Left ventricle myocardium inferior (tissue), 1 donor: ENCODE measurements around the gene GPC6. TPM values are rescaled to one million over a fixed set of nuclear protein-coding genes. Genes with fewer than 3 reads are reported as not detected.

Source experiments
- DNase-seq: peaks from one replicate; pipeline ENCODE4 v3.0.0-alpha.2; 2020
- H3K27ac ChIP-seq: fragments of 200-600 bp; replicated peaks from 2 replicates; pipeline ENCODE4 v1.8.0; 2021
- H3K27me3 ChIP-seq: fragments of 200-600 bp; 2 replicates; pipeline ENCODE4 v1.8.0; 2021; ENCODE audit warnings: low read depth
- H3K36me3 ChIP-seq: fragments of 200-600 bp; 2 replicates; pipeline ENCODE4 v1.8.0; 2021
- H3K4me1 ChIP-seq: fragments of 200-600 bp; 2 replicates; pipeline ENCODE4 v1.8.0; 2021
- H3K4me3 ChIP-seq: fragments of 200-600 bp; 2 replicates; pipeline ENCODE4 v1.8.0; 2021; ENCODE audit warnings: mild to moderate bottlenecking, moderate library complexity
- H3K9me3 ChIP-seq: fragments of 200-600 bp; replicated peaks from 2 replicates; pipeline ENCODE4 v1.8.0; 2021
- intact Hi-C: fragments of 100-400 bp; cut with micrococcal nuclease; formaldehyde crosslinking; loops from one replicate; pipeline ENCODE4 v1.11.0; 2022
- total RNA-seq: library from RNA; stranded (reverse); fragmentation: NEBNext Ultra II Directional; extraction: Animal tissue kit (Norgen Biotek cat#: 25700); gene quantifications from one replicate; pipeline ENCODE4 v1.2.1, GENCODE V29; 2021
- TF ChIP-seq, protein P1 (sequence below): fragments of 200-600 bp; IDR thresholded peaks from 2 replicates; pipeline ENCODE4 v1.8.0; 2021; ENCODE audit warnings: antibody characterized with exemption, mild to moderate bottlenecking, borderline replicate concordance
- donor health status: DM: no; HTN: yes; CAD: no; lungs with severe emphysema.

Gene GPC6
- total RNA-seq, 1 donor from 2014 or later, result 1.8 TPM

DNA sequence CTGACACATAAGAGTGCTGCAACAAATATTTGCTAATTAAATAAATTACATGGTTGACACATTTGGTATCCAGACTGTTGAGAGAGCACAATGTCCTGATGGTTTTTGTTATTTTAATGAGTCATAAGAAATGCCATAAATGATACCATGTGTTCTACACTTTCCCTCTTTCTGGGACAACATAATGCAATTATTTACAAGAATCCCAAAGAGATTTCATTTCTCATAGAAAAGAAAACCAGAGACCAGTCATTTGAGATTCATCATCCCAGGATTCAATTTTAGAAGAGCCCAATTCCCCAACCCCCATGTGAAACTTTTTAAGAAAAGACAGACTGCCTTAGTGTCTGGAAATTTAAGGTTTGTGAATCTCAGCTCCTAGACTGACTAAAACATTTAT lies 853.3 kb downstream of the GPC6 start:
- intact Hi-C loops, result no loop called here
- Histone ChIP-seq H3K36me3 (no peaks in the 10 kb centered on the region), H3K27me3 (no peaks in the 10 kb centered on the region), H3K9me3 (peaks cover 11% of the 10 kb centered on the region), H3K4me1 (no peaks in the 10 kb centered on the region), H3K27ac (no peak overlapping the region), H3K4me3 (no peak overlapping the region)
- TF ChIP-seq, protein P1, sequence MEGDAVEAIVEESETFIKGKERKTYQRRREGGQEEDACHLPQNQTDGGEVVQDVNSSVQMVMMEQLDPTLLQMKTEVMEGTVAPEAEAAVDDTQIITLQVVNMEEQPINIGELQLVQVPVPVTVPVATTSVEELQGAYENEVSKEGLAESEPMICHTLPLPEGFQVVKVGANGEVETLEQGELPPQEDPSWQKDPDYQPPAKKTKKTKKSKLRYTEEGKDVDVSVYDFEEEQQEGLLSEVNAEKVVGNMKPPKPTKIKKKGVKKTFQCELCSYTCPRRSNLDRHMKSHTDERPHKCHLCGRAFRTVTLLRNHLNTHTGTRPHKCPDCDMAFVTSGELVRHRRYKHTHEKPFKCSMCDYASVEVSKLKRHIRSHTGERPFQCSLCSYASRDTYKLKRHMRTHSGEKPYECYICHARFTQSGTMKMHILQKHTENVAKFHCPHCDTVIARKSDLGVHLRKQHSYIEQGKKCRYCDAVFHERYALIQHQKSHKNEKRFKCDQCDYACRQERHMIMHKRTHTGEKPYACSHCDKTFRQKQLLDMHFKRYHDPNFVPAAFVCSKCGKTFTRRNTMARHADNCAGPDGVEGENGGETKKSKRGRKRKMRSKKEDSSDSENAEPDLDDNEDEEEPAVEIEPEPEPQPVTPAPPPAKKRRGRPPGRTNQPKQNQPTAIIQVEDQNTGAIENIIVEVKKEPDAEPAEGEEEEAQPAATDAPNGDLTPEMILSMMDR, result no peak
- no peak for DNase-seq

DNA sequence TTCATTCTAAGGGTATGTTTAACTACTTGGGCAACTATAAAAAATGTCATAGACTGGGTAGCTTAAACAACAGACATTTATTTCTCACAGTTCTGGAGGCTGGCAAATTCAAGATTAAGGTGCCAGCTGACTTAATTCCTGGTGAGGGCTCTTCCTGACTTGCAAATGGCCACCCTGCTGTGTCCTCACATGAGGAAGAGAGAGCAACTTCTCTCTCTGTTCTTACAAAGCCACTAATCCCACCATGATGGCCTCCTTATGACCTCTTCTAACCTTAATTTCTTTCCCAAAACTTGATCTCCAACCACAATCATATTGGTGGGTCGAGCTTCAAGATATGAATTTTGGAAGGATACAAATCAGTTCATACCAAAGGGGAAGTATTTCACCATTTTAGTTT lies 853.9 kb downstream of the GPC6 start:
- no peaks in the 10 kb centered on the region for H3K36me3 ChIP-seq
- H3K4me1 ChIP-seq, result no peaks in the 10 kb centered on the region
- H3K9me3 ChIP-seq, result peaks cover 11% of the 10 kb centered on the region
- DNase-seq, result no peak
- intact Hi-C loops, result no loop called here
- no peak overlapping the region for H3K27ac ChIP-seq
- no peaks in the 10 kb centered on the region for H3K27me3 ChIP-seq
- TF ChIP-seq, protein P1, result no peak
- H3K4me3 ChIP-seq, result no peak overlapping the region

DNA sequence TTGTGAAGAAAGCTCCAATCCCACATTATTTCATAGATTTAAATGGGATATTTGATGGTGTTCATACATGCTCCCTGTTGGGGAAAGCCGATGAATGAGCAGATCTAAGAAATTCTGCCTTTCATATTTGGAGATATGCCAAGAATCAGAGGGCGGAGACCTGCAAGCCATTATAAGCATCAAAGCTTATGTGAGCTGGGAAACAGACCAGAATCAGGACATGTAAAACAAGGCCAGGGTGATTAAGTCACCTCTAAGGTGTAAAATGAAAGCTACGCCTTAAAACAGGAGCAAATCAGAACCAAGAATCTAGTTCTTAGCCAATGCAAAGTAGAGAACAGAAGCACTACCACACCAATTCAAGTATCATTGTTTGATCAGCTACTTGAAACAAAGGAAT lies 860.5 kb downstream of the GPC6 start:
- intact Hi-C loops, result no loop called here
- Histone ChIP-seq H3K27ac (no peak overlapping the region), H3K4me3 (no peak overlapping the region), H3K9me3 (peaks cover under 1% of the 10 kb centered on the region), H3K4me1 (no peaks in the 10 kb centered on the region), H3K27me3 (no peaks in the 10 kb centered on the region), H3K36me3 (no peaks in the 10 kb centered on the region)
- no peak for DNase-seq
- TF ChIP-seq, protein P1, result no peak

DNA sequence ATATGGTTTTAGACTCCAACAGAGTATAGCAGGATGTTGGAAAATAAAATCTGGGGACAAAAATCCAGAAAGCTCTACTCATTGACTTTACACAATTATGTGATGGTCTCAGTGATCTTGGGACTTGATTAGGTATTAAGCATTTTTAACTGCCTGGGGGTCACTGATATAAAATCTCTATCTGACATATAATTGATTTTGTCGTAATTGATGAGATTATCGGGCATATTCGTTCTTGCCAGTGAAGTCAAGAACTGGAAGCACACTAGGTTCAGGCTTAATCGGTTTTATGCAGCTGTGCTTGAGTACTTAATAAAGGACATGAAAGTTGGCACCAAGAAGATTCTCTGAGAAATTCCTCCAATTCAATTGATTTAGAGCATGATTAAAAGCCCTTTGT lies 862.1 kb downstream of the GPC6 start:
- TF ChIP-seq, protein P1, result no peak
- H3K27me3 ChIP-seq, result no peaks in the 10 kb centered on the region
- intact Hi-C loops, result no loop called here

DNA sequence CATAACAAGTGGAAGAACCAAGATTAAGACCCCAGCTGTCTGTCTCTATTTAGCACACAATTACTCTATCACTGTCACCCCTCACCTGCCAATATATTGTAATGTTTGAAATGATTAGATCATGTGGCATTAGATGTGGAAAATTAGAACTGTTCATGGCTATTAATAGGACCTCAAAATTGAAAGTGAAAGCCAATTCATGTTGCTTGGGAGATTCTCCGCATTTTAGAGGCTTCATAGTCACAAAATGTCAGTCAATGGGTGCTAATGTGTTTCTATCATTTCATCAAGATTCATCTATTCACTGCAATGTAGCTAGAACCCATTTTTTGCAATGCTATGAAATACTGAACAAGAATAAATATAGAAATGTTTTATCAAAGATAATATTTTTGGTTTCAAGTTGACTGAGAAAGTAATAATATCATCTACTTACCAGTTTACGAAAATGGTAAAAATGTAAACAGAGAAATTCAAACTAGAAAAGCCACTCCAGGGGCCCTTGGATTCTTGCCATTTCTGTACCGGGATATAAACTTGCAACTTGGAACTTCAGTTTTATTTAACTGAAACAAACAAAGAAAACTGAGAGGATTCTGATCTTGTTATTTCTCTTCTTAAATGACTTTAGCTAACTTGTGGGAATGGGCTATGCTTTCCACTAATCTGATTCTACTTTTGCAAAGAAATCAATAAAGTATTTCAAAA lies 864.3 kb downstream of the GPC6 start:
- intact Hi-C loops, result no loop called here
- no peak overlapping the region for H3K4me3 ChIP-seq

More for the DNA sequence above, 862.1 kb downstream of the GPC6 start:
- Histone ChIP-seq H3K9me3 (peaks cover 16% of the 10 kb centered on the region), H3K27ac (no peak overlapping the region), H3K36me3 (no peaks in the 10 kb centered on the region), H3K4me3 (no peak overlapping the region), H3K4me1 (no peaks in the 10 kb centered on the region)
- DNase-seq, result no peak

More for the DNA sequence above, 864.3 kb downstream of the GPC6 start:
- H3K4me1 ChIP-seq, result no peaks in the 10 kb centered on the region
- no peak overlapping the region for H3K27ac ChIP-seq
- no peaks in the 10 kb centered on the region for H3K27me3 ChIP-seq
- H3K9me3 ChIP-seq, result peaks cover 25% of the 10 kb centered on the region
- TF ChIP-seq, protein P1, result no peak
- DNase-seq, result no peak
- H3K36me3 ChIP-seq, result no peaks in the 10 kb centered on the region
